IMR-90 (cell line): Measurements from ENCODE around the gene DOCK10. TPM values are rescaled to one million over a fixed set of nuclear protein-coding genes. Genes with fewer than 3 reads are reported as not detected.

Experiments used
- ATAC-seq: fragments of 200-7000 bp; cut with Tn5 transposase; 2 replicates; pipeline ENCODE4 v1.9.1; 2020; ENCODE audit warnings: low read depth, mild to moderate bottlenecking, moderate library complexity
- BruUV-seq: library from RNA; stranded (reverse); fragments of 400-500 nt; replicated peaks from 2 replicates; lab custom pipeline; 2021; lab: Mats Ljungman, UMichigan
- CTCF ChIA-PET: fragments of 300-600 bp; formaldehyde crosslinking; extraction: SDS; loops from one replicate; lab custom pipeline; 2021; ENCODE audit warnings: antibody characterized with exemption; lab: Yijun Ruan, JAX
- POLR2A ChIA-PET: fragments of 300-600 bp; sonication (Branson Sonifier 250); formaldehyde crosslinking; loops from one replicate; lab custom pipeline; 2022; ENCODE audit warnings: antibody characterized with exemption; ENCODE audit not compliant: unreplicated experiment; lab: Charles Lee
- DNase-seq: peaks from one replicate; pipeline ENCODE4 v3.0.0; 2013
- H2AFZ ChIP-seq: replicated peaks from 2 replicates; pipeline ENCODE3; 2013; ENCODE audit warnings: low read length, mild to moderate bottlenecking; ENCODE audit not compliant: poor library complexity
- H2AK5ac ChIP-seq: 2 replicates; pipeline ENCODE4 v1.6.1; 2013; ENCODE audit warnings: low read depth, low read length, inconsistent platforms
- H2AK9ac ChIP-seq: replicated peaks from 2 replicates; pipeline ENCODE3; 2013; ENCODE audit warnings: mild to moderate bottlenecking, low read depth, low read length, moderate library complexity; ENCODE audit not compliant: poor library complexity
- H2BK120ac ChIP-seq: 2 replicates; pipeline ENCODE4 v1.6.1; 2013; ENCODE audit warnings: low read depth, low read length, inconsistent platforms
- H2BK15ac ChIP-seq: 3 replicates; pipeline ENCODE4 v1.6.1; 2013; ENCODE audit warnings: low read depth, low read length, inconsistent platforms
- H2BK20ac ChIP-seq: 2 replicates; pipeline ENCODE4 v1.6.1; 2013; ENCODE audit warnings: low read depth, mild to moderate bottlenecking, inconsistent platforms, low read length, moderate library complexity
- H2BK5ac ChIP-seq: 2 replicates; pipeline ENCODE4 v1.6.1; 2013; ENCODE audit warnings: mild to moderate bottlenecking, low read depth, low read length, inconsistent platforms; ENCODE audit not compliant: poor library complexity, severe bottlenecking
- H3K14ac ChIP-seq: replicated peaks from 2 replicates; pipeline ENCODE4 v1.6.1; 2013; ENCODE audit warnings: low read depth, low read length, inconsistent platforms
- H3K18ac ChIP-seq: 2 replicates; pipeline ENCODE4 v1.6.1; 2013; ENCODE audit warnings: low read depth, low read length, control low read depth
- H3K23ac ChIP-seq: 2 replicates; pipeline ENCODE4 v1.6.1; 2013; ENCODE audit warnings: low read depth, low read length, inconsistent platforms
- H3K27ac ChIP-seq: 2 replicates; pipeline ENCODE4 v1.5.1; 2013; ENCODE audit warnings: mild to moderate bottlenecking, control low read depth, low read length; ENCODE audit not compliant: insufficient read depth
- H3K27me3 ChIP-seq: 2 replicates; pipeline ENCODE4 v1.6.1; 2013; ENCODE audit warnings: low read length; ENCODE audit not compliant: control insufficient read depth, insufficient read depth
- H3K36me3 ChIP-seq: 2 replicates; pipeline ENCODE4 v1.6.1; 2013; ENCODE audit warnings: low read length, mixed read lengths; ENCODE audit not compliant: control insufficient read depth, insufficient read depth
- H3K4ac ChIP-seq: 2 replicates; pipeline ENCODE4 v1.6.1; 2013; ENCODE audit warnings: low read depth, low read length, inconsistent platforms
- H3K4me1 ChIP-seq: 2 replicates; pipeline ENCODE4 v1.6.1; 2013; ENCODE audit warnings: low read length, mixed read lengths; ENCODE audit not compliant: control insufficient read depth, insufficient read depth
- H3K4me2 ChIP-seq: 2 replicates; pipeline ENCODE4 v1.6.1; 2013; ENCODE audit warnings: low read depth, mild to moderate bottlenecking, control low read depth, low read length, moderate library complexity
- H3K4me3 ChIP-seq: 2 replicates; pipeline ENCODE4 v1.5.1; 2013; ENCODE audit warnings: low read depth, mild to moderate bottlenecking, control low read depth, low read length, moderate library complexity; ENCODE audit not compliant: insufficient read depth
- H3K56ac ChIP-seq: 2 replicates; pipeline ENCODE4 v1.6.1; 2013; ENCODE audit warnings: low read length, inconsistent platforms; ENCODE audit not compliant: insufficient read depth; ENCODE audit errors: extremely low read depth
- H3K79me1 ChIP-seq, 2 experiments: 2 replicates each; pipeline ENCODE4 v1.6.1; 2013; ENCODE audit warnings: low read length in 2 of 2, inconsistent platforms in 1 of 2, low read depth in 1 of 2
- H3K9ac ChIP-seq: 2 replicates; pipeline ENCODE4 v1.6.1; 2013; ENCODE audit warnings: low read depth, low read length, control low read depth
- H3K9me1 ChIP-seq: 2 replicates; pipeline ENCODE4 v1.6.1; 2013; ENCODE audit warnings: low read length, inconsistent platforms; ENCODE audit not compliant: insufficient read depth
- H3K9me3 ChIP-seq: 2 replicates; pipeline ENCODE4 v1.6.1; 2013; ENCODE audit warnings: low read length; ENCODE audit not compliant: control insufficient read depth, insufficient read depth
- H4K20me1 ChIP-seq: 2 replicates; pipeline ENCODE4 v1.6.1; 2013; ENCODE audit warnings: low read length, inconsistent platforms; ENCODE audit not compliant: insufficient read depth
- H4K5ac ChIP-seq: 2 replicates; pipeline ENCODE4 v1.6.1; 2013; ENCODE audit warnings: mild to moderate bottlenecking, low read depth, low read length, control low read depth
- H4K8ac ChIP-seq, 2 experiments: 2 replicates each; pipeline ENCODE4 v1.6.1; 2013; ENCODE audit warnings: low read depth in 2 of 2, low read length in 2 of 2, control low read depth in 1 of 2, inconsistent platforms in 1 of 2
- H4K91ac ChIP-seq: 2 replicates; pipeline ENCODE4 v1.6.1; 2013; ENCODE audit warnings: low read depth, low read length, inconsistent platforms; ENCODE audit not compliant: insufficient read depth
- CHD1 ChIP-seq: IDR thresholded peaks from 2 replicates; pipeline ENCODE4 v1.6.1; 2012; ENCODE audit warnings: low read depth, low read length, improper control_type of control experiment
- SMC3 ChIP-seq: fragments of 150-350 bp; IDR thresholded peaks from 2 replicates; pipeline ENCODE4 v1.6.1; 2016; ENCODE audit warnings: low read depth, mild to moderate bottlenecking, antibody characterized with exemption, low read length, moderate library complexity
- WGBS, 2 experiments: methylation state at CpG; one replicate each; pipeline versions ENCODE4 v1.1.5 to v1.1.7; 2013; ENCODE audit warnings: missing lambda C conversion rate in 2 of 2; ENCODE audit not compliant: insufficient read length in 1 of 2; ENCODE audit errors: extremely low coverage in 2 of 2; 5-methylcytosine and 5-hydroxymethylcytosine counted together
- dilution Hi-C: fragments of 300-500 bp; cut with HindIII; formaldehyde crosslinking; loops from one replicate; pipeline ENCODE4 v1.14.3; 2018; ENCODE audit warnings: low sequenced_read_pairs; ENCODE audit not compliant: unreplicated experiment
- in situ Hi-C: fragments of 300-500 bp; cut with MboI; formaldehyde crosslinking; loops from 3 replicates; pipeline ENCODE4 v1.14.3; 2019; ENCODE audit warnings: low sequenced_read_pairs, inconsistent platforms, mixed read lengths
- intact Hi-C: fragments of 100-400 bp; cut with micrococcal nuclease; formaldehyde crosslinking; loops from 2 replicates; pipeline ENCODE4 v1.10.0; 2022
- polyA plus RNA-seq, 3 experiments: library from polyadenylated mRNA; depleted of rRNA; stranded (reverse); fragments of >200 nt; gene quantifications; 2 replicates each; pipeline ENCODE4 v1.2.3, GENCODE V29; 2012; ENCODE audit warnings: low replicate concordance in 1 of 3
- total RNA-seq: library from RNA; depleted of rRNA; stranded (reverse); fragments of >200 nt; gene quantifications from 2 replicates; pipeline ENCODE4 v1.2.3, GENCODE V29; 2012

DOCK10 gene
- total and polyA plus RNA-seq, 2 of the 4 experiments (the other 2 are of a cell fraction): 58.6 to 75.3 TPM

GRCh38 chr2:224786848-224787247 is 255.4 kb downstream of the DOCK10 start:
- TF ChIP-seq CHD1: no peak
- TF ChIP-seq SMC3: no peak
- no TSS peak for BruUV-seq
- H4K5ac ChIP-seq: no peak overlapping the region
- H2BK20ac ChIP-seq: no peak overlapping the region
- H4K91ac ChIP-seq: no peak overlapping the region
- no peaks in the 10 kb centered on the region for H3K27me3 ChIP-seq
- no peak overlapping the region for H2BK5ac ChIP-seq
- no peak overlapping the region for H2BK120ac ChIP-seq
- no peak overlapping the region for H2AFZ ChIP-seq
- no peak overlapping the region for H3K4ac ChIP-seq
- H3K9me1 ChIP-seq: no peaks in the 10 kb centered on the region
- no peak overlapping the region for H3K18ac ChIP-seq
- no peak overlapping the region for H3K14ac ChIP-seq
- no peaks in the 10 kb centered on the region for H3K4me1 ChIP-seq
- H2AK5ac ChIP-seq: no peak overlapping the region
- H3K36me3 ChIP-seq: peaks cover 5% of the 10 kb centered on the region; the same call in 1 of the 2 replicates
- CTCF ChIA-PET: no interaction called here
- H2BK15ac ChIP-seq: no peak overlapping the region
- no peak overlapping the region for H2AK9ac ChIP-seq
- H4K8ac ChIP-seq: no peak overlapping the region
- in situ Hi-C loops: no loop called here
- no peaks in the 10 kb centered on the region for H3K79me1 ChIP-seq
- DNase-seq (no peak), ATAC-seq (no peak)
- H3K4me3 ChIP-seq: no peak overlapping the region
- H3K56ac ChIP-seq: no peak overlapping the region
- no peak overlapping the region for H3K23ac ChIP-seq
- H3K4me2 ChIP-seq: no peak overlapping the region
- POLR2A ChIA-PET: no interaction called here
- no CpG with 5 or more reads among the region's 7 CpGs for WGBS, 2 experiments
- no peak overlapping the region for H3K27ac ChIP-seq
- H3K9me3 ChIP-seq: no peaks in the 10 kb centered on the region
- dilution Hi-C loops: no loop called here
- intact Hi-C loops: no loop called here
- H4K20me1 ChIP-seq: no peaks in the 10 kb centered on the region
- H3K9ac ChIP-seq: no peak overlapping the region
